PC-3 (cell line): ENCODE measurements around the gene UNC13A. TPM values are rescaled to one million over a fixed set of nuclear protein-coding genes. Genes with fewer than 3 reads are reported as not detected.

Source experiments
- ATAC-seq: fragments of 200-7000 bp; cut with Tn5 transposase; 2 replicates; pipeline ENCODE4 v1.9.1; 2020; ENCODE audit warnings: mild to moderate bottlenecking, moderate library complexity
- BruUV-seq: library from RNA; stranded (reverse); fragments of 400-500 nt; replicated peaks from 2 replicates; lab custom pipeline; 2021; lab: Mats Ljungman, UMichigan
- CTCF ChIA-PET: fragments of 300-600 bp; sonication (Branson Sonifier 250); formaldehyde crosslinking; loops from one replicate; lab custom pipeline; 2022; ENCODE audit warnings: antibody characterized with exemption; lab: Charles Lee
- POLR2A ChIA-PET: fragments of 300-600 bp; sonication (Branson Sonifier 250); formaldehyde crosslinking; loops from one replicate; lab custom pipeline; 2022; ENCODE audit warnings: antibody characterized with exemption; ENCODE audit not compliant: unreplicated experiment; lab: Charles Lee
- DNase-seq: peaks from one replicate; pipeline ENCODE4 v3.0.0-alpha.2; 2015
- H2AFZ ChIP-seq: fragments of 300-600 bp; sonication (generic); 2 replicates; pipeline ENCODE4 v1.6.0; 2016; ENCODE audit warnings: antibody characterized with exemption, low read length
- H3F3A ChIP-seq: fragments of 300-600 bp; sonication (generic); one replicate; pipeline ENCODE4 v1.6.0; 2017; ENCODE audit warnings: antibody characterized with exemption, low read length, control low read depth, mild to moderate bottlenecking; ENCODE audit not compliant: unreplicated experiment
- H3K27ac ChIP-seq: fragments of 300-600 bp; sonication (generic); 2 replicates; pipeline ENCODE4 v1.5.1; 2016; ENCODE audit warnings: mild to moderate bottlenecking, low read length
- H3K27me3 ChIP-seq: fragments of 300-600 bp; sonication (generic); 2 replicates; pipeline ENCODE4 v1.6.1; 2016; ENCODE audit warnings: low read length, mixed read lengths
- H3K36me3 ChIP-seq: fragments of 300-600 bp; sonication (generic); 2 replicates; pipeline ENCODE4 v1.6.1; 2016; ENCODE audit warnings: low read depth, mixed run types, low read length, mixed read lengths
- H3K4me1 ChIP-seq: fragments of 300-600 bp; sonication (generic); 2 replicates; pipeline ENCODE4 v1.5.1; 2016; ENCODE audit warnings: low read length; ENCODE audit not compliant: insufficient read depth
- H3K4me2 ChIP-seq: fragments of 300-600 bp; sonication (generic); 2 replicates; pipeline ENCODE4 v1.6.0; 2016; ENCODE audit warnings: low read length
- H3K4me3 ChIP-seq: fragments of 300-600 bp; sonication (generic); 2 replicates; pipeline ENCODE4 v1.5.1; 2016; ENCODE audit warnings: mild to moderate bottlenecking, low read length, mixed read lengths
- H3K79me2 ChIP-seq: fragments of 300-600 bp; sonication (generic); 2 replicates; pipeline ENCODE4 v1.6.1; 2017; ENCODE audit warnings: low read length, mixed read lengths
- H3K9ac ChIP-seq: fragments of 300-600 bp; sonication (generic); 2 replicates; pipeline ENCODE4 v1.6.0; 2016; ENCODE audit warnings: mild to moderate bottlenecking, low read length
- H3K9me2 ChIP-seq: fragments of 300-600 bp; sonication (generic); replicated peaks from 2 replicates; pipeline ENCODE4 v1.6.1; 2016; ENCODE audit warnings: mixed run types, low read length, mixed read lengths
- H3K9me3 ChIP-seq: fragments of 300-600 bp; sonication (generic); 2 replicates; pipeline ENCODE4 v1.6.1; 2016; ENCODE audit warnings: low read length, mixed read lengths
- H4K20me1 ChIP-seq: fragments of 300-600 bp; sonication (generic); 2 replicates; pipeline ENCODE4 v1.6.1; 2016; ENCODE audit warnings: low read length, mixed read lengths
- CTCF ChIP-seq: fragments of 300-600 bp; sonication (generic); conservative IDR thresholded peaks from 2 replicates; pipeline ENCODE4 v1.5.1; 2017; ENCODE audit warnings: antibody characterized with exemption, low read depth, mild to moderate bottlenecking, low read length
- EZH2 ChIP-seq: fragments of 300-600 bp; sonication (generic); IDR thresholded peaks from one replicate; pipeline ENCODE4 v1.6.1; 2017; ENCODE audit warnings: antibody characterized with exemption, mild to moderate bottlenecking, low read length; ENCODE audit not compliant: unreplicated experiment
- EZH2phosphoT487 ChIP-seq: fragments of 300-600 bp; sonication (generic); IDR thresholded peaks from 2 replicates; pipeline ENCODE4 v1.6.1; 2018; ENCODE audit warnings: mild to moderate bottlenecking, antibody characterized with exemption, low read length, borderline replicate concordance
- intact Hi-C: fragments of 100-400 bp; cut with micrococcal nuclease; formaldehyde crosslinking; loops from 2 replicates; pipeline ENCODE4 v1.9.0; 2023
- total RNA-seq: library from RNA; depleted of rRNA; stranded (reverse); fragments of >200 nt; gene quantifications from 2 replicates; pipeline ENCODE4 v1.2.3, GENCODE V29; 2014

The UNC13A gene
- total RNA-seq, 1 experiment from 2014 or later: not detected

DNA sequence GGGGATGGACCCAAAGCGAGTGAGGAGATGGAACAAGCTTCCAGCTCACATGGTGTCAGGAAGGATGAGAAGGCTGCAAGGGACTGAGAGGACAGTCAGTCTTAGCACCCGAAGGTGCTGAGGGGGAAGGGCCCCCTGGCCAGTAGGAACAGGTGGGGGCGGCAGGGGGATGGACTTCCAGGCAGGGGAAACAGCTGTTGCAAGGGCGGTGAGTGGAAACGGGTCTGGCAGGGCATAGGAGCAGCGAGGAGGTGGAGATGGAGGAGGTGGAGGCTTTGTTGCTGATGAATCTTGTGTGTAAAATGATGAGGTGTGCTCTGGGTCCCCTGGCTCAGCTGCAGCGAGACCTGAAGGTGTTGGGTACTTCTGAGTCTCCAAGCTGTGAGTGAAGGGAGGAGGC lies 32.3 kb upstream of the UNC13A start:
- Histone ChIP-seq H3K27me3 (no peaks in the 10 kb centered on the region), H3K9ac (peak overlapping the region; percentile 73; the same call in 1 of the 2 replicates), H3K9me2 (no peaks in the 10 kb centered on the region), H3K4me1 (peaks cover 25% of the 10 kb centered on the region), H3K4me2 (peak overlapping the region; percentile 97), H3K36me3 (no peaks in the 10 kb centered on the region), H3K9me3 (no peaks in the 10 kb centered on the region), H2AFZ (no peak overlapping the region), H3K79me2 (peaks cover 24% of the 10 kb centered on the region), H3F3A (no peaks in the 10 kb centered on the region), H3K27ac (no peak overlapping the region), H4K20me1 (peaks cover 14% of the 10 kb centered on the region; the same call in 1 of the 2 replicates), H3K4me3 (peak overlapping the region; percentile 99)
- intact Hi-C loops: no loop called here
- DNase-seq (no peak), ATAC-seq (no peak)
- ChIA-PET CTCF (interaction anchor here (1.7 kb wide), 1 partner anchor 46 kb away, joined by 8 read pairs; no protein-coding TSS in a partner anchor), POLR2A (interaction anchor here (0.6 kb wide), 1 partner anchor 1685 kb away, joined by 7 read pairs; the partner anchor contains the start of gene GATAD2A)
- no TSS peak for BruUV-seq
- no peak for TF ChIP-seq EZH2phosphoT487
- no peak for TF ChIP-seq CTCF
- no peak for TF ChIP-seq EZH2

DNA sequence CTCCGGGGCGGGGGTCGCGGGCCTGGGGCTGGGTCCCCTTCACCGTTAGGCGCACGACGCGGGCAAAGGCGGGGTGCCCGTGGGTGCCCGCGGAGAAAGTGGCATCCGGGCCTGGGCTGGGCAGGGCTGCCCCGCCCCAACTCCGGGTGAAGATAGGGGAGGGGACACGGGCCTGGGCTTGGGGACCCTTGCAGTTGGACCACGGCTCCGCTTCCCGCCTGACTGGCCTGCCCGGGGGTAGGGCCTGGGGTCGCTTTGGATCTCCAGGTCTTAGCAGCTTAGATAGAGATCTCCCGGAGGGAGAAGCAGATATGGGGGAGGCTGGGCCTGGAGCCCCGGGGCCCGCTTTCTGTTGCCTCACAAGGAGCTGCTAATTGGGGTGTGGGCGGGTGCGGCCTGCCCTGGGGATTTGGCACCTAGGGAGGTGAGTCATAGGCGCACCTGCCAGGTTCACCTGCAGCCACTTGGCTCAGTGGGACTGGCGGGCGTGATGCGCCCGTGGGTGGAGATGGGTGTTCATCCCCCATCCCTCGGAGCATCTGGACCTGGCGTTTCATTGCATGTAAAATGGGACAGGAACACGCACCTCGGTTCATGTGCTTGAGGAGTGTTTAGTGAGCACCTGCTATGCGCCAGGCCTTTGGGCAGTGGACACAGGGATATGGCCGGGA lies 31.7 kb upstream of the UNC13A start:
- H3K27me3 ChIP-seq: no peaks in the 10 kb centered on the region
- peak overlapping the region; percentile 73 for H3K9ac ChIP-seq
- peak overlapping the region; percentile 95; the same call in 1 of the 2 replicates for H2AFZ ChIP-seq
- CTCF ChIA-PET: interaction anchor here (1.7 kb wide), 1 partner anchor 47 kb away, joined by 8 read pairs; no protein-coding TSS in a partner anchor
- H3K9me2 ChIP-seq: no peaks in the 10 kb centered on the region
- no peaks in the 10 kb centered on the region for H3K36me3 ChIP-seq
- peaks cover 25% of the 10 kb centered on the region for H3K4me1 ChIP-seq
- H4K20me1 ChIP-seq: peaks cover 14% of the 10 kb centered on the region; the same call in 1 of the 2 replicates
- H3F3A ChIP-seq: no peaks in the 10 kb centered on the region
- no peaks in the 10 kb centered on the region for H3K9me3 ChIP-seq
- no peak overlapping the region for H3K27ac ChIP-seq
- peak overlapping the region; percentile 99 for H3K4me3 ChIP-seq
- intact Hi-C loops: no loop called here
- DNase-seq (peak; percentile 34), ATAC-seq (peak; percentile 48)
- H3K4me2 ChIP-seq: peak overlapping the region; percentile 97
- POLR2A ChIA-PET: interaction anchor here (0.6 kb wide), 2 partner anchors 157 to 1685 kb away, joined by 4 to 7 read pairs; partner anchors contain the start of gene GATAD2A
- peaks cover 24% of the 10 kb centered on the region for H3K79me2 ChIP-seq
- TF ChIP-seq EZH2phosphoT487 (no peak), EZH2 (no peak), CTCF (no peak)
- BruUV-seq: TSS peak; percentile 55
